ENCODE measurements around the gene IGLL5.

IGLL5 gene

DNA sequence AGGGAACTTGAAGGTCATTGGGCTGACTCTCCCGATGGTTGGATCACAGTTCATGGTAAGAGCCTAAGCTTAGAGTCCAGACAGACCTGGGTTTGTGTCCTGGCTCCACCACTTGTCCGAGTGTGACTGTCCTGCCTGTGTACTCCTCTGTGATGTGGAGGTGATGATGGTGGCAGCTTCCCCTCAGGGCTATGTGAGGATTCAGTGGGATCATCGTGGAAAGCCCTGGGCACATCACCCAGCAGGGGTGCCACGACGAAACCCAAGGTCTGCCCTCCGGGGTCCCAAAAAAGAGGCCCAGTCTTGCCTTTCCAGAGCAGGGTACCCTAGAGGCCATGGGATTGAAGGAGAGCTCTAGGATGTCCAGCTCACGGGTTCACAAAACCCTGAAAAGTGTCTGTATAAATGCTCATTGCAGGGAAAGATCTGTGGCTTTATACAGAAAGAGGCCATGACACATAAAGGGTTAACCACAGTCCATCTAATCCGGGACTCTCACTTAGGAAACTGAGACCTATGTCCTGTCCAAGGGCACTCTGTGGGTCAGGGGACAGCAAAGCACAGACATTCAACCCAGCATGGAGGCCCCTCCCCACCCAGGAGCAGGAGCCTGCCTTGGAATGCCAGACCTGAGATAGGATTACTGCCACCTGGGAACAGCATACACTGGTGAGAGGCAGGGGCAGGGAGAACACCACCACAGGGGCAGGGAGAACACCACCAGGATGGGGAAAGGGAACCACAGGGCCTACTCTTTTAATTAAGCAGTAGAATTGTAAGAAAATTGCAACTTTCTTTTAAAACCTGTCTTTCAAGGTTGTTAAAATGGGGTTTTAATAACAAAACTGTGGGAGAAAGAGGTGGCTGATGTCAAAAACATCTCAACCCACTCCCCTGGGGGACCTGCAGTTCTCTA is 51.3 kb downstream of the IGLL5 start:
- DNase-seq (ENCODE audit: low read depth): no peak

DNA sequence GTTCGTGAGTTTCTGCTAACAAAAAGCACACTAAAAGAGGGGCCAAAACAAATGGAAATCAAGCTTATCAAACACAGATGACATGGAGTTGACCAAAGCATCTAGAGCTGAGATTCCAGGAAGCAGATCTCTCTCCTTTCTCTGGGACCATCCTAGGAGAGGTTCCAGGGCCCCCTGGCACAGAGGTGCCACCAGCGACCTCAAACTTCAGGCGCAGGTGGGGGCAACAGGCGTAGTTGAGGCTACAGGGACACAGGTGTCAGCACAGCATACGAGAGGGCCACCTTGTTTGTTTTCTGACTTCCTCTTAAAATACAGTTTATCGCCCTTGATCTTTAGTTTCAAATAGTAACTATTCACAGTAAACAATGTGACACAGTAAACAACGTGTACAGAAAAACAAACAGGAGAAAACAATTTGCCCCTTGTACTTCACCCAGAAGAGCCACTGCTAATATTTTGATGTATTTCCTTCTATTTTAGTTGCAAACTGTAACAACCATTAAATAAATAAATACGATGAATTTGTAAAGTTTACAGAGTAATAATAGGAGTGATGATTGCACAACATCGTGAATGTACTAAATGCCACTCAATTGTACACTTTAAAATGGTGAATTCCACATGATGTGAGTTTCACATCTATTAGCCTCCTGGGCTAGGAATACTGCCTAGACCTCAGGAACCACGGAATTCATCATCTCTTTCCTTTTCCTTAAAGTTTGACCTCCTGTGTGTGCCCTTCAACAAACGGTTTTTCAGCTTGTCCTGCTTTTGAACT is 52.2 kb downstream of the IGLL5 start:
- DNase-seq (ENCODE audit: low read depth): no peak

DNA sequence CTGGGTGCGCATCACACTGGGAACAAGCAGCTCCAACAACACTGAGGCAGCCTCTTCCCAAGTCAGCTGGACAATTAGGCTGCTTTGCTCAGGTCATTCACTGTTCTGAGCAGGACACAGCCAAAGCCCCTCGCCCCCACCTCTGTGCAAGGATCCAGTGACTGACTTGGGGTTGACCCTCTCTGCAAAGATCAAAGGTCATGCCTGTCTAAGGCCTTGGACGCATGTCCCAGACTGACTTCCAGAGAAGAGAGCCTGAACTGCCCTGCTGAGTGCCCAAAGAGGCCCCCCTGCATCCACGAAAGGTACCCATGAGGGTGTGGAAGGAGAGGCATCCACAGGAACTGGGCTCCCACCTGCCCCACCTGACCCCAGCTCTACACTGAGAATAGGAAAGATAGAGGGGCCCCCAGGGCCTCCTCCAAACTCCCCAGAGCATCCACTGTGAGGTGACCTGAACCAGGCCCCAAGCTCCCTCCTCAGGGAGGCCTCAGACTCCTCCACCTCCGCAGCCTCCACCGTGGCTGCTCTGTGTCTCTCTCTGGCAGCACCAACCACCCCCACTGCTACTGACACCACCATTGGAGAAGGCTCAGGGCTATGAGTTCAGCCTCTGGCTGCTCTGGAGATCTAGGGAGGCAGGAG is 53.5 kb downstream of the IGLL5 start:
- no peak for DNase-seq (ENCODE audit: low read depth)

DNA sequence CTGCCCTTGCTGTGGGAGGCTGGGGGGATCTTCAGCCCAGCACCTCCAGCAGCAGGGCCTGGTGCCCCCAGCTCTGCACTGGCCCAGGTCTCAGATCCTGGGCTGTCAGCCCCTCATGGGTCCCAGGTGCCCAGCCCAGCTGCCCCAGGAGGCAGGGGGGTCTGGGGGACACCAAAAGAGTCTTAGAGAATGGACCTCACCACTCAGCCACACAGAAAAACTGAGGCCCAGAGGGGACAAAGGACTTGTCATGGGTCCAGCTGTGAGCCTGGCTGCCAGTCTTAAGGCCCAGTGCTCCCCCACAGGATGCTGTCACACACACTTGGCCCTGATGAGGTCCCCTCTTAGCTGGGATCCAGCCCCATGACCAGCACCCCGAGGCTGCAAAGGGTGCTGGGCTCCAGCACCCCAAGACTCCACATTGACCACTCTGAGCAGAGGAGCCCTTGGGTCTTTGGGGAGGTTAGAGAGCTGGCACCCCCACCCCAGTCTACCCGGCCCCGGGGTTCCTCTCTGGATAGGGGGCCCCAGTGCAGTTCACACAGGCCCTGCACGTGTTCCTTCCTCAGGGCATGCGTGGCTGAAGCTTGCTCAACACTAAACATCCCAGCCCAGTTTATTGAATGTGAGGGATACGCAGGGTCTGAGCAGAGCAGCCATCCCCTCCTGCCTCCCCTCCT is 54.4 kb downstream of the IGLL5 start:
- DNase-seq (ENCODE audit: low read depth): no peak

- peak; percentile 49 for DNase-seq (ENCODE audit: low read depth)
Observed at GRCh38 chr22:22942511-22943329, 55.1 kb downstream of the IGLL5 start.

- no peak for DNase-seq (ENCODE audit: low read depth)
Observed at GRCh38 chr22:22943521-22944267, 56.1 kb downstream of the IGLL5 start.

GRCh38 chr22:22944268-22944985 is 56.8 kb downstream of the IGLL5 start:
- no peak for DNase-seq (ENCODE audit: low read depth)

GRCh38 chr22:22945195-22945594 is 57.6 kb downstream of the IGLL5 start:
- no peak for DNase-seq (ENCODE audit: low read depth)
